ENCODE data around the gene KCNK3. TPM values are rescaled to one million over a fixed set of nuclear protein-coding genes. Genes with fewer than 3 reads are reported as not detected.

The KCNK3 gene
- total RNA-seq, 1 experiment from 2014 or later: 32.8 TPM

DNA sequence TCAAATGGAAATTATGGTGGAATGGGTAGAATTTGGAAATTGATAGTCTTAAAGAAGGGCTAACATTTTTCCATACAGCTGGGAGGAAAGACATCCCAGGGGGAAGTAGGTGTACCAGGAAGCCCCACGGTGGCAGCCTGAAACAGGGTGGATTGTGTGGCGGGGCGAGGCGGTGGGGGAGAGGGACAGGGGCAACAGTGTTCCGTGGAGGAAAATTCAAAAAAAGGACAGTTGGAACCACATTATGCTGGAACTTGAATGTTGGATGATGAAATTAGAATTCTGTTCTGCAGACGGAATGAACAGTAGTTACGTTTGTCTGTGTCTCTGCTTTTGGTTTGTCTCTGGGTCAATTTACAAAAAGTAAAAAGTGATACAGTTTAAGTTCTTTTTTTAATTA lies 40.7 kb upstream of the KCNK3 start:
- no peak overlapping the region for H3K4me3 ChIP-seq (ENCODE audit: low read depth in 2 of 2, low read length in 2 of 2)
- H3K36me3 ChIP-seq (ENCODE audit: control insufficient read depth, insufficient read depth, low read length): no peaks in the 10 kb centered on the region
- in situ Hi-C loops (cut with HindIII; ENCODE audit: low pct_unique_long_range_greater_than_20kb, low sequenced_read_pairs) (no loop called here), intact Hi-C loops (cut with micrococcal nuclease; ENCODE audit: unreplicated experiment) (no loop called here)
- POLR2A ChIA-PET: interaction anchor here (0.7 kb wide), 1 partner anchor 23 kb away, joined by 5 read pairs; no protein-coding TSS in a partner anchor
- no peak overlapping the region for H3K27ac ChIP-seq (ENCODE audit: low read length)
- H3K9me3 ChIP-seq (ENCODE audit: control insufficient read depth, insufficient read depth, low read depth, low read length): no peaks in the 10 kb centered on the region
- DNase-seq (ENCODE audit: low read depth, low spot score) (no peak), ATAC-seq (no peak)
- no TSS peak for BruUV-seq (replicated peaks)
- no peaks in the 10 kb centered on the region; the same call in none of the 2 replicates for H3K27me3 ChIP-seq (ENCODE audit: control insufficient read depth, insufficient read depth, low read length)
- CTCF ChIA-PET: no interaction called here
- TF ChIP-seq TCF7L2 (IDR thresholded peaks at IDR 0.05; ENCODE audit: low read depth, low read length) (no peak), POLR2AphosphoS5 (IDR thresholded peaks at IDR 0.05; ENCODE audit: low read depth, low read length) (no peak), SIN3A (IDR thresholded peaks at IDR 0.05; ENCODE audit: borderline replicate concordance, insufficient read depth, low read depth, low read length) (no peak)
- TF ChIP-seq, protein P1, sequence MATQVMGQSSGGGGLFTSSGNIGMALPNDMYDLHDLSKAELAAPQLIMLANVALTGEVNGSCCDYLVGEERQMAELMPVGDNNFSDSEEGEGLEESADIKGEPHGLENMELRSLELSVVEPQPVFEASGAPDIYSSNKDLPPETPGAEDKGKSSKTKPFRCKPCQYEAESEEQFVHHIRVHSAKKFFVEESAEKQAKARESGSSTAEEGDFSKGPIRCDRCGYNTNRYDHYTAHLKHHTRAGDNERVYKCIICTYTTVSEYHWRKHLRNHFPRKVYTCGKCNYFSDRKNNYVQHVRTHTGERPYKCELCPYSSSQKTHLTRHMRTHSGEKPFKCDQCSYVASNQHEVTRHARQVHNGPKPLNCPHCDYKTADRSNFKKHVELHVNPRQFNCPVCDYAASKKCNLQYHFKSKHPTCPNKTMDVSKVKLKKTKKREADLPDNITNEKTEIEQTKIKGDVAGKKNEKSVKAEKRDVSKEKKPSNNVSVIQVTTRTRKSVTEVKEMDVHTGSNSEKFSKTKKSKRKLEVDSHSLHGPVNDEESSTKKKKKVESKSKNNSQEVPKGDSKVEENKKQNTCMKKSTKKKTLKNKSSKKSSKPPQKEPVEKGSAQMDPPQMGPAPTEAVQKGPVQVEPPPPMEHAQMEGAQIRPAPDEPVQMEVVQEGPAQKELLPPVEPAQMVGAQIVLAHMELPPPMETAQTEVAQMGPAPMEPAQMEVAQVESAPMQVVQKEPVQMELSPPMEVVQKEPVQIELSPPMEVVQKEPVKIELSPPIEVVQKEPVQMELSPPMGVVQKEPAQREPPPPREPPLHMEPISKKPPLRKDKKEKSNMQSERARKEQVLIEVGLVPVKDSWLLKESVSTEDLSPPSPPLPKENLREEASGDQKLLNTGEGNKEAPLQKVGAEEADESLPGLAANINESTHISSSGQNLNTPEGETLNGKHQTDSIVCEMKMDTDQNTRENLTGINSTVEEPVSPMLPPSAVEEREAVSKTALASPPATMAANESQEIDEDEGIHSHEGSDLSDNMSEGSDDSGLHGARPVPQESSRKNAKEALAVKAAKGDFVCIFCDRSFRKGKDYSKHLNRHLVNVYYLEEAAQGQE (IDR thresholded peaks at IDR 0.05; ENCODE audit: insufficient read depth in 1 of 2, low read depth in 2 of 2, low read length in 1 of 2): no peak
- TF ChIP-seq, protein P2, sequence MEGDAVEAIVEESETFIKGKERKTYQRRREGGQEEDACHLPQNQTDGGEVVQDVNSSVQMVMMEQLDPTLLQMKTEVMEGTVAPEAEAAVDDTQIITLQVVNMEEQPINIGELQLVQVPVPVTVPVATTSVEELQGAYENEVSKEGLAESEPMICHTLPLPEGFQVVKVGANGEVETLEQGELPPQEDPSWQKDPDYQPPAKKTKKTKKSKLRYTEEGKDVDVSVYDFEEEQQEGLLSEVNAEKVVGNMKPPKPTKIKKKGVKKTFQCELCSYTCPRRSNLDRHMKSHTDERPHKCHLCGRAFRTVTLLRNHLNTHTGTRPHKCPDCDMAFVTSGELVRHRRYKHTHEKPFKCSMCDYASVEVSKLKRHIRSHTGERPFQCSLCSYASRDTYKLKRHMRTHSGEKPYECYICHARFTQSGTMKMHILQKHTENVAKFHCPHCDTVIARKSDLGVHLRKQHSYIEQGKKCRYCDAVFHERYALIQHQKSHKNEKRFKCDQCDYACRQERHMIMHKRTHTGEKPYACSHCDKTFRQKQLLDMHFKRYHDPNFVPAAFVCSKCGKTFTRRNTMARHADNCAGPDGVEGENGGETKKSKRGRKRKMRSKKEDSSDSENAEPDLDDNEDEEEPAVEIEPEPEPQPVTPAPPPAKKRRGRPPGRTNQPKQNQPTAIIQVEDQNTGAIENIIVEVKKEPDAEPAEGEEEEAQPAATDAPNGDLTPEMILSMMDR (IDR thresholded peaks at IDR 0.05): no peak
- no peaks in the 10 kb centered on the region for H3K4me1 ChIP-seq (ENCODE audit: control insufficient read depth, insufficient read depth, low read length)

DNA sequence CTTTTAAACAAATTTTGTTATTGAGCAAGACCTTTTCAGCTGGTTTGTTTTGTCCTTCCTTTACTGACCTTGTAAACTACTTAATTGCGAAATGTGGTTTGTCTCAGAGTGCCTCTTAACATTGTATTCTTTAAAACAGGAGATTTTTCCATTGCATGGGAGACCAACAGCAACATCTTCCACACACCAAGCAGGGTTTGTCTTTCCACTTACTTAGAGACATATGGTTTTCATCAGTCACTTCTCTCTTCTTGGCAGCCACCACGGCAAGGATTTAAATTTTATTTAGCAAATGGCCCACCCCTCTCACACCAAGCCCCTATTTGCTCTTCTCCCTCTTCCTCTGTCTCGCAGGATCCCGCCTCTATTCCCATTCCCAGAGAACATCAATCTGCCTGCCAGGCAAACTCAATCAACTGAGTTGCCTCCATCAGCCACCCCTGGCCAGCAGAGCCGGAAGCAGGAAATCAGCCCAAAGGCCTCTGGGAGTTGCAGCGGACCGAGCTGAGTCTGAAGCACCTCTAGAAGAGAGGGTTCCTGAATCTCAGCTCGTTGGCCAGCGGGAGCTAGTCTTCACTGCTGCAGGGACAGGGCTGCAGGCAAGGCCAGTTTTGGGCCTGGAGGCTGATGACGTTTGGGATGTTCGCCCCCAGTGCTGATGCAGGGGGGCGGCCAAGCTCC lies 40.0 kb upstream of the KCNK3 start:
- TF ChIP-seq, protein P1 (IDR thresholded peaks at IDR 0.05; ENCODE audit: insufficient read depth in 1 of 2, low read depth in 2 of 2, low read length in 1 of 2): no peak
- TF ChIP-seq POLR2AphosphoS5 (IDR thresholded peaks at IDR 0.05; ENCODE audit: low read depth, low read length) (no peak), SIN3A (IDR thresholded peaks at IDR 0.05; ENCODE audit: borderline replicate concordance, insufficient read depth, low read depth, low read length) (no peak), TCF7L2 (IDR thresholded peaks at IDR 0.05; ENCODE audit: low read depth, low read length) (no peak)
- TF ChIP-seq, protein P2 (IDR thresholded peaks at IDR 0.05): no peak
- Histone ChIP-seq H3K9me3 (ENCODE audit: control insufficient read depth, insufficient read depth, low read depth, low read length) (no peaks in the 10 kb centered on the region), H3K4me1 (ENCODE audit: control insufficient read depth, insufficient read depth, low read length) (no peaks in the 10 kb centered on the region), H3K36me3 (ENCODE audit: control insufficient read depth, insufficient read depth, low read length) (no peaks in the 10 kb centered on the region), H3K27me3 (ENCODE audit: control insufficient read depth, insufficient read depth, low read length) (no peaks in the 10 kb centered on the region), H3K27ac (ENCODE audit: low read length) (no peak overlapping the region), H3K4me3 (ENCODE audit: low read depth in 2 of 2, low read length in 2 of 2) (no peak overlapping the region)
- ChIA-PET POLR2A (interaction anchor here (0.7 kb wide), 1 partner anchor 24 kb away, joined by 5 read pairs; no protein-coding TSS in a partner anchor), CTCF (no interaction called here)
- DNase-seq (ENCODE audit: low read depth, low spot score) (no peak), ATAC-seq (no peak)
- intact Hi-C loops (cut with micrococcal nuclease; ENCODE audit: unreplicated experiment) (no loop called here), in situ Hi-C loops (cut with HindIII; ENCODE audit: low pct_unique_long_range_greater_than_20kb, low sequenced_read_pairs) (no loop called here)
- no TSS peak for BruUV-seq (replicated peaks)
